Measurements from ENCODE around the gene PARVA. TPM values are rescaled to one million over a fixed set of nuclear protein-coding genes. Genes with fewer than 3 reads are reported as not detected.

The PARVA gene
- total and polyA plus RNA-seq, 8 donors: 18.8 to 116 (median 43.0) TPM

DNA sequence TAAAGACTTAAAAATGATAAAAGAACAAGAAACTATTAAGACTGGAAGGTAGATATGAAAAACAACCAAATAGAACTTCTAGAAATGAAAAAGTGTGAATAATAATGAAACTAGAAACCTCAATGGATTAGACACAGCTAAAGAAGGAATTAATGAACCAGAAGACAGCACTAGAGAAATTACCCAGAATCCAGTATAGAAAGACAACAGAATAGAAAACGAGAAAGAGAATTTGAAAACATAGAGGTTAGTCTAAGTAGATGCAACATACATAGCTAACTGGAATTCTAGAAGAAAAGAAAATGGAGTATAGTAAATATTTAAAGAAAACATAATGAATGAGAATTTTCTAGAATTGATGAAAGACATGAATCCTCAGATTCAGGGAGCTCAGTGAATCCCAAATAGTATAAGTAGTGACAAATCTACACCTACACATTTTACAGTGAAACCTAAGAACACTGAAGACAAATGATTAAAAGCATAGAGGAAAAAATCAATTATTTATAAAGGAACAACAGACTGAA lies 111.9 kb downstream of the PARVA start:
- H3K36me3 ChIP-seq: peaks cover 0 to 21% (median 9%) of the 10 kb centered on the region in 4 donors
- no peak overlapping the region for H3K27ac ChIP-seq
- 83 to 95% (median 90%) methylated on average over 1 of the region's 1 CpG for WGBS, 5 donors
- DNase-seq: no peak
- H3K27me3 ChIP-seq: no peaks in the 10 kb centered on the region
- no peak overlapping the region for H3K4me3 ChIP-seq
- H3K9me3 ChIP-seq: peaks cover 0 to 8% (median 0%) of the 10 kb centered on the region in 4 donors
- TF ChIP-seq, protein P1, sequence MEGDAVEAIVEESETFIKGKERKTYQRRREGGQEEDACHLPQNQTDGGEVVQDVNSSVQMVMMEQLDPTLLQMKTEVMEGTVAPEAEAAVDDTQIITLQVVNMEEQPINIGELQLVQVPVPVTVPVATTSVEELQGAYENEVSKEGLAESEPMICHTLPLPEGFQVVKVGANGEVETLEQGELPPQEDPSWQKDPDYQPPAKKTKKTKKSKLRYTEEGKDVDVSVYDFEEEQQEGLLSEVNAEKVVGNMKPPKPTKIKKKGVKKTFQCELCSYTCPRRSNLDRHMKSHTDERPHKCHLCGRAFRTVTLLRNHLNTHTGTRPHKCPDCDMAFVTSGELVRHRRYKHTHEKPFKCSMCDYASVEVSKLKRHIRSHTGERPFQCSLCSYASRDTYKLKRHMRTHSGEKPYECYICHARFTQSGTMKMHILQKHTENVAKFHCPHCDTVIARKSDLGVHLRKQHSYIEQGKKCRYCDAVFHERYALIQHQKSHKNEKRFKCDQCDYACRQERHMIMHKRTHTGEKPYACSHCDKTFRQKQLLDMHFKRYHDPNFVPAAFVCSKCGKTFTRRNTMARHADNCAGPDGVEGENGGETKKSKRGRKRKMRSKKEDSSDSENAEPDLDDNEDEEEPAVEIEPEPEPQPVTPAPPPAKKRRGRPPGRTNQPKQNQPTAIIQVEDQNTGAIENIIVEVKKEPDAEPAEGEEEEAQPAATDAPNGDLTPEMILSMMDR (IDR thresholded peaks at IDR 0.05): no peak
- no peak for TF ChIP-seq POLR2A (IDR thresholded peaks at IDR 0.05)
- no peak for TF ChIP-seq EP300 (IDR thresholded peaks at IDR 0.05)
- no peak for TF ChIP-seq POLR2AphosphoS5 (IDR thresholded peaks at IDR 0.05)
- intact Hi-C loops (cut with DNase I; ENCODE audit: low total_unique reads): no loop called here
- no peaks in the 10 kb centered on the region for H3K4me1 ChIP-seq

DNA sequence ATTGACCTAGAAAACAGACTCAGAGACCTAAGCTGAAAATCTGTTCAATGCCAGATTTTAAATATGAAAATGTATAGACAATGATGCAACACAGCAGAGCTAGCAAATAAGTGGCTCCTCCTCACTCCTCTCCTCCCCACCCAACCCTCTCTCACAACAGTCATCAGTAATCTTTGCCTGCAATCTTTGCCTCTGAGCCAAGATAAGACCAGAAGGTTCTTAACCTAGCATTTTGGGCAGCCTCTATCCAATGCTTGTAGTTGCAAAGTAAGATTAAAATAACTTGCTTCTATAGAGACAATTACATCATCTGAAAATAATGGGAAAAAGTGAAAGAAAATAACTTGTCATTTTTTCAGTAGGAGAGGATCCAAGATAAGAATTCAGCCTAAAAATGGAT lies 117.3 kb downstream of the PARVA start:
- Histone ChIP-seq H3K36me3 (peaks cover 8 to 38% (median 33%) of the 10 kb centered on the region in 4 donors), H3K9me3 (no peaks in the 10 kb centered on the region), H3K4me1 (no peaks in the 10 kb centered on the region), H3K27me3 (no peaks in the 10 kb centered on the region), H3K27ac (no peak overlapping the region), H3K4me3 (no peak overlapping the region)
- DNase-seq: no peak
- intact Hi-C loops (cut with DNase I; ENCODE audit: low total_unique reads): no loop called here
- no peak for TF ChIP-seq EP300 (IDR thresholded peaks at IDR 0.05)
- no peak for TF ChIP-seq POLR2A (IDR thresholded peaks at IDR 0.05)
- TF ChIP-seq POLR2AphosphoS5 (IDR thresholded peaks at IDR 0.05): no peak
- TF ChIP-seq, protein P1 (IDR thresholded peaks at IDR 0.05): no peak

GRCh38 chr11:12496181-12497025 lies 119.0 kb downstream of the PARVA start:
- TF ChIP-seq EP300 (IDR thresholded peaks at IDR 0.05) (no peak), POLR2AphosphoS5 (IDR thresholded peaks at IDR 0.05) (no peak), POLR2A (IDR thresholded peaks at IDR 0.05) (no peak)
- TF ChIP-seq, protein P1 (IDR thresholded peaks at IDR 0.05): no peak
- Histone ChIP-seq H3K4me3 (no peak overlapping the region), H3K27me3 (no peaks in the 10 kb centered on the region), H3K9me3 (no peaks in the 10 kb centered on the region), H3K4me1 (no peaks in the 10 kb centered on the region), H3K27ac (no peak overlapping the region), H3K36me3 (peaks cover 8 to 53% (median 47%) of the 10 kb centered on the region in 4 donors)
- DNase-seq: peak in 1 of 2 donors; percentile 32
- intact Hi-C loops (cut with DNase I; ENCODE audit: low total_unique reads): no loop called here
- 68 to 88% (median 83%) methylated on average over 6 of the region's 6 CpGs for WGBS, 5 donors

GRCh38 chr11:12497431-12497830 lies 120.1 kb downstream of the PARVA start:
- H3K27ac ChIP-seq: no peak overlapping the region
- peaks cover 8 to 53% (median 48%) of the 10 kb centered on the region in 4 donors for H3K36me3 ChIP-seq
- intact Hi-C loops (cut with DNase I; ENCODE audit: low total_unique reads): no loop called here
- peaks cover 0 to 8% (median 6%) of the 10 kb centered on the region in 4 donors for H3K4me1 ChIP-seq
- no peaks in the 10 kb centered on the region for H3K27me3 ChIP-seq
- H3K4me3 ChIP-seq: no peak overlapping the region
- TF ChIP-seq EP300 (IDR thresholded peaks at IDR 0.05) (no peak), POLR2AphosphoS5 (IDR thresholded peaks at IDR 0.05) (no peak), POLR2A (IDR thresholded peaks at IDR 0.05) (no peak)
- TF ChIP-seq, protein P1 (IDR thresholded peaks at IDR 0.05): no peak
- no peaks in the 10 kb centered on the region for H3K9me3 ChIP-seq
- WGBS, 5 donors: 77 to 86% (median 84%) methylated on average over 7 of the region's 7 CpGs
- DNase-seq: no peak

All from stomach (tissue), 9 donors.